Measurements from ENCODE around the gene GPRIN1. TPM values are rescaled to one million over a fixed set of nuclear protein-coding genes. Genes with fewer than 3 reads are reported as not detected.

The GPRIN1 gene
- total RNA-seq, 4 donors from 2014 or later, result 0.57 to 4.6 (median 2.2) TPM

DNA sequence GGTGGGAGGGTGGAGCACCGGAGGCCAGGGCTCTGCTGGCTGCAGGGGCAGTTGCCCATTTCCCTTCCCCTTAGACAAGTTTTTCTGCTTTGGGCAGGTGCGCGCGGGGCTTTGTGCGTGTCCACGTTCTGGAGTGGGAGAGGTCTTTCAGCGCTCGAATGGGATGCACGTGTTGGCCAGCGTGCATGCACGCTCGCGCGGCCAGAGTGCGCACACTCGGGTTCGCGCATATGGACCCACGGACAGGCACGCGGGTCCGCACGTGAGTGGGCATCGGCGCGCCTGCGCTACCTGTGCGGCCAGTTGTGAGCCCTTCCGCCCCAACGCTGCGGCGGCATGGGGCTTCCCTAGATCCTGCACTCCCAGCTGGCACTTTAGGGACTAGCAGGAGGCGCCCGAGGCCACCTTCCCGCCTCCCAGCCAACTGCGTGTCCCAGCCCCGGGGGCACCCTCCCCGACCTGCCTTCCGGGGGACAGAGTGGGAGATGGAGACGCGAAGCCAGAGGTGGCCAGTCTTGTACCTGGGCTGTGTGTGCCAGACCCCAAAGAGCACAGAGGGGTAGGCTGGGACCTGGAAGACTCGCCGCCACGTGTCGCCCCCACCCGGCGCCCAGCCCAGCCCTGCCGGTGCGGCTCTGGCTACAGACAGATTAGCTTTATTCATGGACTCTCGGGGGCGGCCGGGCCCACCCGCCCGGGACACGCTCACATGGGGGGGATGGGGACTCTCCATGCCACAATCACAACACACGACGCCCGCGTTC lies 9.8 kb upstream of the GPRIN1 start:
- H3K4me1 ChIP-seq, result peaks cover 7 to 27% (median 14%) of the 10 kb centered on the region in 3 donors
- H3K36me3 ChIP-seq, result no peaks in the 10 kb centered on the region
- H3K9me3 ChIP-seq, result no peaks in the 10 kb centered on the region
- intact Hi-C loops (cut with DNase I), result no loop called here
- no peak overlapping the region for H3K27ac ChIP-seq
- no peak for DNase-seq
- 0% methylated on average over 1 to 4 of the region's 59 CpGs for WGBS, 2 donors
- H3K4me3 ChIP-seq, result peak overlapping the region in 1 of 4 donors; percentile 34
- H3K27me3 ChIP-seq, result peaks cover 11 to 98% (median 25%) of the 10 kb centered on the region in 4 donors
- TF ChIP-seq POLR2A (IDR thresholded peaks at IDR 0.05), result no peak
- TF ChIP-seq, protein P1, sequence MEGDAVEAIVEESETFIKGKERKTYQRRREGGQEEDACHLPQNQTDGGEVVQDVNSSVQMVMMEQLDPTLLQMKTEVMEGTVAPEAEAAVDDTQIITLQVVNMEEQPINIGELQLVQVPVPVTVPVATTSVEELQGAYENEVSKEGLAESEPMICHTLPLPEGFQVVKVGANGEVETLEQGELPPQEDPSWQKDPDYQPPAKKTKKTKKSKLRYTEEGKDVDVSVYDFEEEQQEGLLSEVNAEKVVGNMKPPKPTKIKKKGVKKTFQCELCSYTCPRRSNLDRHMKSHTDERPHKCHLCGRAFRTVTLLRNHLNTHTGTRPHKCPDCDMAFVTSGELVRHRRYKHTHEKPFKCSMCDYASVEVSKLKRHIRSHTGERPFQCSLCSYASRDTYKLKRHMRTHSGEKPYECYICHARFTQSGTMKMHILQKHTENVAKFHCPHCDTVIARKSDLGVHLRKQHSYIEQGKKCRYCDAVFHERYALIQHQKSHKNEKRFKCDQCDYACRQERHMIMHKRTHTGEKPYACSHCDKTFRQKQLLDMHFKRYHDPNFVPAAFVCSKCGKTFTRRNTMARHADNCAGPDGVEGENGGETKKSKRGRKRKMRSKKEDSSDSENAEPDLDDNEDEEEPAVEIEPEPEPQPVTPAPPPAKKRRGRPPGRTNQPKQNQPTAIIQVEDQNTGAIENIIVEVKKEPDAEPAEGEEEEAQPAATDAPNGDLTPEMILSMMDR (IDR thresholded peaks at IDR 0.05), result no peak

DNA sequence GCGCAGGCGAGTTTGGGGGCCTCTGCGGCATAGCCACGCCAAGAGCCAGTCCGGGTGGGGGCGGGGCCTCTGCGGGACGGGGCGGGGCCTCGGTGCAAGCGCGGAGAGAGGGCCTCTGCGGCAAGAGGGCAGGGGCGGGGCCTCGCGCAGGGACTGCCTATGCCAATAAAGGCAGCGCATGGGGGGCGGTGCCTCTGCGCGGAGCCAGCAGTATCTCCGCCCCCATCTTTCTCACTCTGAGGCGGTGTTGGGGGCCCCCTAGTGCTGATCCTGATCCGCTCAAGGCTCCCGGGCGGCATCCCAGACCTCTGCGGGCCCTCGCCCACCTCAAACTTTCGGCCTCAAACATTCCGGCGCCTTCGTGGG lies 9.2 kb upstream of the GPRIN1 start:
- TF ChIP-seq, protein P1 (IDR thresholded peaks at IDR 0.05), result peak in 1 of 6 experiments; percentile 15
- TF ChIP-seq POLR2A (IDR thresholded peaks at IDR 0.05), result no peak
- H3K36me3 ChIP-seq, result no peaks in the 10 kb centered on the region
- H3K27ac ChIP-seq, result no peak overlapping the region
- intact Hi-C loops (cut with DNase I), result no loop called here
- peaks cover 7 to 27% (median 14%) of the 10 kb centered on the region in 3 donors for H3K4me1 ChIP-seq
- no CpG with 5 or more reads among the region's 31 CpGs for WGBS, 2 donors
- H3K27me3 ChIP-seq, result peaks cover 11 to 93% (median 25%) of the 10 kb centered on the region in 4 donors
- DNase-seq, result no peak
- peak overlapping the region in 1 of 4 donors; percentile 34 for H3K4me3 ChIP-seq
- no peaks in the 10 kb centered on the region for H3K9me3 ChIP-seq

DNA sequence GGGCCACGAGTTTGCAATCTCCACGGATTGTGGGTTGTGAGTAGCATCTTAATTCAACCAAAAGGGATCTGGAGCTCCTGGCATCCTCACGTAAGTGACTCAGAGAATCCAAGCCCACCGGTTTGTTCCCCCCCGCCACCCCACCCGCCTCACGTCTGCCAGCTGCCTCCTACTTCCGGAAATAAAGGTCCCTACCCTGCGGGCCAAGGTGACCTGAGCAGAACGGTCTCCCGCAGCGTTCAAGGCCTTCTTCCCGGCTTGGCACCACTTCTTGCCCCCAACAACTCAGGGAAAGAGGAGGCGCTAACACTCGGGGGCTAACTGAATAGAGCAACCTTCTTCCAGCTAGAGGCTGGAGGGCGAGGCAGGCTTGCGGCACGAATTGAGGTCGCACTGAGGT lies 8.8 kb upstream of the GPRIN1 start:
- 29 to 60% methylated on average over 5 to 10 of the region's 19 CpGs for WGBS, 2 donors
- H3K36me3 ChIP-seq, result no peaks in the 10 kb centered on the region
- peaks cover 7 to 27% (median 14%) of the 10 kb centered on the region in 3 donors for H3K4me1 ChIP-seq
- H3K4me3 ChIP-seq, result peak overlapping the region in 1 of 4 donors; percentile 34
- no peak overlapping the region for H3K27ac ChIP-seq
- TF ChIP-seq, protein P1 (IDR thresholded peaks at IDR 0.05), result no peak
- TF ChIP-seq POLR2A (IDR thresholded peaks at IDR 0.05), result no peak
- DNase-seq, result no peak
- intact Hi-C loops (cut with DNase I), result no loop called here
- H3K9me3 ChIP-seq, result no peaks in the 10 kb centered on the region
- peaks cover 11 to 90% (median 25%) of the 10 kb centered on the region in 4 donors for H3K27me3 ChIP-seq

DNA sequence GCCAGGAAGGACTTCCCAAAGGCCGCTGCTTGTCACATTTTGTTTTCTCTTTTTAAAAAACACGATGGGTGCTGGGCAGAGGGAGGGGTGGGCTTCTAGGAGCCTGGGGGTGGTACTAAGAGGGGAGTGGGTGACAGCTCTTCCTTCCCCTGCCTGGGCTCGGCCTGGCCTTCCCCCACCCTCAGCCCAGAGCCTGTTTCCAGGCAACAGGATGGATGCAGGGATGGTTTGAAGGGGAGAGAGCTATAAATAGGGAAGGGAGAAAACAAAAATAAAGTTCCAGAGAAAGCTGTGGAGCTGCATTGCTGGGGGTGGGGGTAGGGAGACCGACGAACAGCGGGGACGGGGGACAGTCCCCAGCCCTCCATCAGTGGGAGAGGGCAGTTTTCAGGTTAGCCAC lies 6.6 kb upstream of the GPRIN1 start:
- H3K4me3 ChIP-seq, result no peak overlapping the region
- 62 to 66% methylated on average over 7 of the region's 7 CpGs for WGBS, 2 donors
- peaks cover 7 to 27% (median 14%) of the 10 kb centered on the region in 3 donors for H3K4me1 ChIP-seq
- intact Hi-C loops (cut with DNase I), result no loop called here
- DNase-seq, result no peak
- H3K27me3 ChIP-seq, result peaks cover 11 to 90% (median 25%) of the 10 kb centered on the region in 4 donors
- H3K27ac ChIP-seq, result no peak overlapping the region
- no peaks in the 10 kb centered on the region for H3K9me3 ChIP-seq
- no peaks in the 10 kb centered on the region for H3K36me3 ChIP-seq
- TF ChIP-seq POLR2A (IDR thresholded peaks at IDR 0.05), result no peak
- TF ChIP-seq, protein P1 (IDR thresholded peaks at IDR 0.05), result no peak

DNA sequence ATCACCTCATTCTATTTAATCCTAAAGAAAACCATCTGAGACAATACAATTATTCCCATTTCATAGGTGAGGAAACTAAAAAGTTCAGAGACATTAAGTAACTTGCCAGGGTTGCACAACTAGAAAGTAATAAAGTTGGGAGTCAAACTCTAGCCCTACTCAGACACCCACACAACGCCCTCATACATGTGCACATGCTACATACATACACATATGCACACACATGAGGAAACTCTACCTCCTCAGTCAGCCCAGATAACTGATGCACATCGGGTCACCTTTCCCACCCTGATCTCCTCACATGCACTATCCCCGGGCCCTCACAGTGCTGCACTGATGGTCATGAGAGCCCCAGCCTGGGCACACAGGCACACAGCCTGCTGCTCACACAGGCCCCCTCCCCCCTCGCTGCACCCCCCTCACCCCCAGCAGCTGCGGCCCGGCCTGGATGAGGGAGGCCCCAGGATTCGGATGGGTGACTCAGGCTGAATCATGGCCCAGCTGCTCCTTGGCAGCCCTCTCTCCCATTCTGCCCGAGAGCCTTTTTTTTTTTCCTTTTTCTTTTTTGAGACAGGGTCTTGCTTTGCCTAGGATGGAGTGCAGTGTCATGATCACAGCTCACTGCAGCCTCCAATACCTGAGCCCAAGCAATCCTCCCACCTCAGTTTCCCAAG lies 5.0 kb upstream of the GPRIN1 start:
- Histone ChIP-seq H3K27me3 (peaks cover 9 to 84% (median 14%) of the 10 kb centered on the region in 4 donors), H3K4me1 (peaks cover 13 to 21% (median 16%) of the 10 kb centered on the region in 3 donors), H3K27ac (no peak overlapping the region), H3K9me3 (no peaks in the 10 kb centered on the region), H3K4me3 (no peak overlapping the region), H3K36me3 (no peaks in the 10 kb centered on the region)
- no peak for TF ChIP-seq POLR2A (IDR thresholded peaks at IDR 0.05)
- TF ChIP-seq, protein P1 (IDR thresholded peaks at IDR 0.05), result no peak
- no peak for DNase-seq
- intact Hi-C loops (cut with DNase I), result no loop called here
- 30 to 41% methylated on average over 5 to 7 of the region's 8 CpGs for WGBS, 2 donors
